Effector memory CD8-positive, alpha-beta T cell (primary cell): Measurements from ENCODE around the gene C1QTNF12.

Experiments used
- ATAC-seq: fragments of 150-1000 bp; cut with Tn5 transposase; replicated peaks from 2 replicates; pipeline ENCODE4 v1.10.0; 2021; ENCODE audit warnings: mild to moderate bottlenecking, moderate library complexity
- DNase-seq, 3 experiments: peaks; one replicate each; pipeline ENCODE4 v3.0.0; 2021
- H3K27ac Mint-ChIP-seq, 2 donors: one replicate each; pipeline ENCODE4 v1.8.0; 2022; ENCODE audit warnings: mild to moderate bottlenecking in 2 of 2, mixed read lengths in 2 of 2, moderate library complexity in 2 of 2
- H3K27me3 Mint-ChIP-seq, 2 donors: one replicate each; pipeline ENCODE4 v1.8.0; 2022; ENCODE audit warnings: mixed read lengths in 2 of 2
- H3K36me3 Mint-ChIP-seq: one replicate; pipeline ENCODE4 v1.8.0; 2022; ENCODE audit warnings: mild to moderate bottlenecking, moderate library complexity, mixed read lengths; ENCODE audit not compliant: insufficient read depth
- H3K4me1 Mint-ChIP-seq, 2 donors: one replicate each; pipeline ENCODE4 v1.8.0; 2022; ENCODE audit warnings: low read depth in 2 of 2, mixed read lengths in 2 of 2
- H3K4me3 Mint-ChIP-seq, 2 donors: one replicate each; pipeline ENCODE4 v1.8.0; 2022; ENCODE audit warnings: mild to moderate bottlenecking in 2 of 2, mixed read lengths in 2 of 2, moderate library complexity in 2 of 2
- H3K9me3 Mint-ChIP-seq, 2 donors: one replicate each; pipeline ENCODE4 v1.8.0; 2022; ENCODE audit warnings: mixed read lengths in 2 of 2

C1QTNF12 gene

DNA sequence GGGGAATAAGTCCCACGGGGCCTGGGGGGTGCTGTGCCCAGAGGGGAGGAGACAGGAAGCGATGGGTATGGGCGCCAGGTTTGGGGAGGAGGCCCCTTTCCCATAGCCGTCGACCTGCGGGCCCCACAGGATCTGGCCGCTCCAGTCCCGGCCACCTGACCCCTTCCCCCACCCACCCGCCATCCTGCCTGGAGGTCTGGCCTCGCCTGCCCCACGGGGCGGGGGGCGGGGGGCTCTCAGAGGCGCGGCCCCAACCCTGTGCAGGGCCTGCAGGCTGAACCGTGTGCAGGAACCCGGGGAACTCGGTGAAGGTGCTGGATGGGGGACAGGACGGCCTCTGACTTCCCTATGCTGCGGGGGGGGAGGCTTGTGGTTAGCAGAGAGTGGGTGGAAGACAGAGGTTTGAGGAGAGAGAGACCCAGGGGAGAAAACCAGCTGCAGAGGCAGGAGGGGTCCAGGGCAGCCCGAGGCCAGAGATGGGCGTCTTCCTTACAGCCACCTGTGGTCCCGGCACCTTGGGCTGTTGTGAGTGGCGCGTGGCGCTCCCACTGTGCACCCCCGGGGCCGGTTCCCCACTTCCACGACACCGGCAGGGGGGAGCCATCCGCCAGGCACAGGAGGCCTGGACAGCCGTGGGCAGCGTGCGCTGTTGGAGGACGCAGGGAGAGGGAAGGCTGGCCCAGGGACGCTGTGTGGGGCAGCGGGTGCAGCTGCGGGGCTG is 37.6 kb downstream of the C1QTNF12 start:
- Mint-ChIP-seq H3K36me3 (peaks cover 29% of the 10 kb centered on the region), H3K9me3 (no peaks in the 10 kb centered on the region), H3K4me1 (peaks cover 14 to 24% of the 10 kb centered on the region in 2 donors), H3K27ac (peak overlapping the region; percentile 90 to 96), H3K27me3 (no peaks in the 10 kb centered on the region), H3K4me3 (peak overlapping the region; percentile 82 to 86)
- DNase-seq (peak in 2 of 3 experiments; percentile 44 to 48), ATAC-seq (peak; percentile 25)

DNA sequence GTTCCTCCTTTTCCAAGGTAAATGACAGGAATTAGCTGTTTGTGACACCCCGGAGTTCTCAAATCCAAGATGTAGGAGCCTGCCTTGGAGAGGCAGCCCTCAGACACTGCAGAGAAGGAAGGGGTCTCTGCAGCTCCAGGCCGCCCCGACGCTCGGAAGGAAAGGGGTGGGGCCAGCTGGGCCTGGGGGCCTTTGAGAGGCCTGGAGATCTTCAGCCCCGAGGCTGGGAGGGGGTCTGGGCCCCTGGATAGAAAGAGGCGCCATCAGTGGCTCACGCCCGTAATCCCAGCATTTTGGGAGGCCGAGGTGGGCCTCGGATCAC is 39.0 kb downstream of the C1QTNF12 start:
- H3K36me3 Mint-ChIP-seq = peaks cover 18% of the 10 kb centered on the region
- H3K9me3 Mint-ChIP-seq = no peaks in the 10 kb centered on the region
- no peaks in the 10 kb centered on the region for H3K27me3 Mint-ChIP-seq
- DNase-seq (no peak), ATAC-seq (no peak)
- peak overlapping the region; percentile 82 to 86 for H3K4me3 Mint-ChIP-seq
- H3K4me1 Mint-ChIP-seq = peaks cover 14 to 24% of the 10 kb centered on the region in 2 donors
- peak overlapping the region; percentile 90 to 96 for H3K27ac Mint-ChIP-seq

DNA sequence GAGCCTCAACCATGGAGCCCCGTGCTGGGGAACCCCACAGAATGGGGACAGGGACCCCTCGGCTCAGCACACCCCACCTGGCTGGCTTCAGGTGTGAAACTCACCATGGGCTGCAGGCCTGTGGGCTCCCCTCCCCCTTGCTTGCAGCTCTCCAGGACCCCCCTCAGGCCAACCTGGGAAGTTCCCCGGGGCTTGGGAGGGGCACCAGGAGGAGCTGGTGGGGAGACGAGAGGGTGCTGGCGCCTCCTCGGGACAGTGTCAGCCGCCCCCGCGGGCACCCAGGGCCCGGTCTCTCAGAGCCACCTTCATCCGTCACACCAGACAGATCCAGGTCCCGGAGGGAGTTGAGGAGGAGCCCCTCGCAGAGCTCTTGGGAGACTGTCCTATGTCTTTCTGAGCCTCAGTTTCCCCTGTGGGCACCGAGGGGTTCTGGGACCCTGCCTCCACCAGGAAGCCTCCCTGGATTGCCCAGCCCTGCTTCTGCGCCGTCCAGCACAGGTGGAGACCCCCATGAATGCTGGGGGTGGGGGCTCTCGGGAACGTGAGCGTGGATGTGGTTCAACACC is 39.5 kb downstream of the C1QTNF12 start:
- H3K9me3 Mint-ChIP-seq = no peaks in the 10 kb centered on the region
- H3K4me1 Mint-ChIP-seq = peaks cover 14 to 21% of the 10 kb centered on the region in 2 donors
- H3K27ac Mint-ChIP-seq = no peak overlapping the region
- DNase-seq (no peak), ATAC-seq (no peak)
- peak overlapping the region; percentile 67 to 86 for H3K4me3 Mint-ChIP-seq
- no peaks in the 10 kb centered on the region for H3K27me3 Mint-ChIP-seq
- peaks cover 18% of the 10 kb centered on the region for H3K36me3 Mint-ChIP-seq

DNA sequence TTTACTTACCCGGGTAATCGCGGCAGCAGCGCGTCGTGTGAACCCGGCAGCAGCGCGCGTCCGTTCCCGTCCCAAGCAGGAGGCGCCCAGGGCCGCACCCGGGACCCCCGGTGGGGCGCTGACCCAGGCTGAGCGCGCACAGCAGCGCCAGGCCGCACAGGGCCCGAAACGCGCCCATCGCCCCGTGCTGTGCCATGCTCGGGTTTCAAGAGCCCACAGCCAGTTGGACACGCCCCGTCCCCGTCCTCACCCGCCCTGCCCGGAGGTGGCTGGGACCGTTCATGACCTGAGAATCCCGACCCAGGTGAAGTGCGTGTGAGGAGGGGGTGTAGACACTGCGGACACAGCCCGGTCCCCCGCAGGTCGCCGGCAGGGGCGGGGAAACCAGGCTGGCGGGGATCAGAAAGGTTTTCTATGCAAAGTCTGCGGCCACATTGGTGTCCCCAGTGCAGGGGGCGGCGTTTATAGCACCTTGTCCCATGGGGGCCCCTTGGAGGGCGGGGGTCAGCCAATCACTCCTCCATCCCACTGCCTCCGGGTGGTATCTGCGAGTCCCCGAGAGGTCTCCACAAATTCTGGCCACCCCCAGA is 40.1 kb downstream of the C1QTNF12 start, which contains the start of gene TNFRSF18:
Gene TNFRSF18, minus strand, starts transcription at position 217 of the 590 bp plus-strand sequence. Its CDS starts 21 bp downstream, at position 196.
- H3K36me3 Mint-ChIP-seq = peaks cover 18% of the 10 kb centered on the region
- H3K27ac Mint-ChIP-seq = no peak within 1 kb of the TSS
- DNase-seq (no peak), ATAC-seq (no peak)
- H3K4me3 Mint-ChIP-seq = peak within 1 kb of the TSS; percentile 67 to 86
- H3K4me1 Mint-ChIP-seq = peaks cover 14 to 21% of the 10 kb centered on the region in 2 donors
- no peaks in the 10 kb centered on the region for H3K9me3 Mint-ChIP-seq
- H3K27me3 Mint-ChIP-seq = no peaks in the 10 kb centered on the region

DNA sequence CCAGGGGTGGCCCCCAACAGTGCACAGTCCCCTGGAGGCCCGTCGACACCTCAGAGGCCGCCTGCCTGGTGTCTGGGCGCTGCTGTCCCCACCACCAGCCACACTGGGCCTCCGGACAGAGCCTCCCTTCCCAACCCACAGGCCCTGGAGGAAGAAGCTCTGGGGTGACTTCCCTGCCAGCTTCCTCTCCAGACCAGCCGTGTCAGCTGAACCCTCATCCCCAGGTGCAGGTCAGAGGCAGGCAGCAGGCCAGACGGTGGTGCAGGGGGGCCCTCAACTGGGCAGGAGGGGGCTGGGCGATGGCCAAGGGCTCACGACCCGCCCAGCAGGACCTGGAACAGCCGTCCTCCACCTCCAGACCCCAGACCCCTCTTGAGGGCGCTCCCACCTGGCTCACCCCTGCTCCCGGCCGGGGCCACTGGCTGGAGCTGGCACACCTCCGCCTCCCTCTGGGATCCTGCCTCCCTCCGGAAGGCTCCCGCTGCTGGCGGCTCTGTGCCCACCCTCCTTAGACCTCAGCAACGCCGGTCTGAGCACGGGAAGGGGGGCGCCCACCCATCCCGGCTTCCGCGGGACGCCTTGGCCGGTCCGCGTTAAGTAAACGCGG is 40.6 kb downstream of the C1QTNF12 start:
- ATAC-seq (no peak), DNase-seq (no peak)
- Mint-ChIP-seq H3K36me3 (peaks cover 18% of the 10 kb centered on the region), H3K27ac (no peak overlapping the region), H3K9me3 (no peaks in the 10 kb centered on the region), H3K4me3 (peak overlapping the region; percentile 67 to 70), H3K4me1 (peaks cover 14 to 15% of the 10 kb centered on the region in 2 donors), H3K27me3 (no peaks in the 10 kb centered on the region)

DNA sequence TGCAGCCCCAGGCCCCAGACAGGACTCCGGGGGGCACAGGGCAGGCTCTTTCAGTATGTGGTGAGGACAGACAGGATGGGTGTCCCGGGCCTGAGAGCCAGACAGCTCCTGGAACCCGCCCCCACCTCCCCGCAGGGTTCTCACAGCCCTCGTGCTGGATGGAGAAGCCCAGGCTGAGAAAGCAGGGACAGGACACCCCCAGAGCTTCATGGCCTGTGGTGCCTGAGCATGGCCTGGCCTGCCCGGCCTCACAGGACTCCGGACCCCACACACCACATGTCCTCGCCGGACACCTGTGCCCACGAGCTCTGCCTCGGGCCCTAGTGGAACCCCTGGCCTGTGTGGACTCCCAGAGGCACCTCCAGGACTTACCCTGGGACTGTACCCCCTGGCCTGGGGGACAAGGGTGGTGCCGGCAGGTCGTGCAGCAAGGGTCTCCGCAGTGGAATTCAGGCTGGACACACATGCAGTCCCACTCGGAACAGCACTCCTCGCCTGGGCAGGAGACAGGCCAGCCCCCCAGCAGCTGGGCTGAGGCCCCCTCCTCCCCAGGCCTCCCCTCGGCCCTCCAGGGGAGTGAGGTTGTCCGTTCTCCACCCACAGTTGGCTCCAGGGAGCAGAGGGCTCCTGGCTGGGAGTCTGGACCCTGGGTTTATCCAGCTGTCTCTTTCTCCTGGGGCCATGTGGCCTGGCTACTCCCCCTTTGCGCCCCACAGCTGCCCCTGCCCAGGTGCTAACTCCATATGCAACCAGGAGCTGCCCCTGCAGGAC is 41.3 kb downstream of the C1QTNF12 start:
- Mint-ChIP-seq H3K4me3 (peak overlapping the region; percentile 37 to 70), H3K27me3 (no peaks in the 10 kb centered on the region), H3K27ac (no peak overlapping the region), H3K4me1 (peaks cover 18% of the 10 kb centered on the region in 2 donors), H3K9me3 (no peaks in the 10 kb centered on the region), H3K36me3 (peaks cover 18% of the 10 kb centered on the region)
- no peak for DNase-seq
- ATAC-seq = no peak

DNA sequence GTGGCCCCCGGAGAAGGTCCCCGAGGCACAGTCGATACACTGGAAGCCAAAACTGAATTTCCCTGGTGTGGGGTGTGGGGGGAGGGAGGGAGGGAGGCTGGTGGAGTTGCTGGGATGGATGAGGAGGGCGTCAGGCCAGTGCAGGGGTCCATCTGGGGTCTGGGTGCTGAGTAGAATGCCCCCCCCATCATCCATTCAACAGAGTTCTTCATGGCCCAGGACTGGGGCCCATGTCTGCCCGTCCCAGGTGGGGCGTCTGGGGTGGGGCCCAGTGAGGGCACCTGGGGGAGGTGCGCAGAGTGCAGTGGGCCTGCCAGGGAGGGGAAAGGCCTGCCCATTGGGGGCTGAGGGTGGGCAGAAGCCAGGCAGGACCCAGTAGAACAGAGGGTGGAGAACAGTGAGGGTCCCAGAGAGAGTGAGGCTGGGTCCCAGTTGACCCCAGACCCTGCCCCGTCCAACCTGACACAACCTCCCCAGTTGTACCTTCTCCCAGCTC is 42.0 kb downstream of the C1QTNF12 start:
- no peak for DNase-seq
- H3K4me3 Mint-ChIP-seq = no peak overlapping the region
- H3K36me3 Mint-ChIP-seq = peaks cover 18% of the 10 kb centered on the region
- no peak overlapping the region for H3K27ac Mint-ChIP-seq
- peaks cover 17 to 18% of the 10 kb centered on the region in 2 donors for H3K4me1 Mint-ChIP-seq
- no peak for ATAC-seq
- H3K9me3 Mint-ChIP-seq = no peaks in the 10 kb centered on the region
- no peaks in the 10 kb centered on the region for H3K27me3 Mint-ChIP-seq

DNA sequence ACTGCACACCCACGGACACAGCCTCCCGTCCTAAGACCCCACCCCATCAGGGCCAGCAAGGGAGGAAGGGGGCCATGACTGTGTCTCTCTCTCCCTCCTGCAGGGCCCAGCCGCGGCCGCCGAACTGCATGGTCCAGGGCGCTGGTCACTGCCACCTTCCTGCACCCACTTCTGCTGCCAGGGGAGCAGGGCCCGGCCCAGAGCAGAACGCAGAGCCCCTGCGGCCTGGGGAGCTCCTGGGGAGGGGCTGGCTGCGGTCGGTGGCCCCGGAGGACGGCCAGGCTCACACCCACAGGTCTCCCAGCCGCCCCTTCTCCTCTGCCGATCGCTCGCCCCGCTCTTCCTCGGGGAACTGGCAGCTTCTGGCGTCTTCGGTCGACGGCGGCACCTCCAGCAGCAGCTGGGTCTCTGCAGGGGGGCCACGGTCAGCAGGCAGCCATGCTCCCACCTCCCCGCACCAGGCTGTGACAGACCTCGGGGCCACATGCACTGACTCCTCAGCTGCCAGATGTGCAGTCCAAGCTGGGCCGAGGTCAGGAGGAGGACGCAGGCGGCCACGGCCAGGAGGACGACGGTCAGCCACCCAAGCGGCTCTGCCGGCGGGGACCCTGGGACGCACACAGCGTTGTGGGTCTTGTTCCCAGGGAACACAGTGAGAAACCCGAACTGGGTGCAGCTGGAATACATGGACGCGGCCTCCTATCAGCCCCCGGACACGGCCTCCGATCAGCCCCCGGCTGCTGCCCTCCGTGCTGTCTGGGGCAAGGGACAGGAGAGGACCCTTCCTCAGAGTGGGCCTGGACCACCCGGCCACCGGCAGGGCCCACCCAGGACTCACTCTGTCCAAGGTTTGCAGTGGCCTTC is 42.7 kb downstream of the C1QTNF12 start:
- Mint-ChIP-seq H3K36me3 (peaks cover 16% of the 10 kb centered on the region), H3K9me3 (no peaks in the 10 kb centered on the region), H3K27ac (no peak overlapping the region), H3K4me3 (no peak overlapping the region), H3K4me1 (peaks cover 13 to 14% of the 10 kb centered on the region in 2 donors), H3K27me3 (no peaks in the 10 kb centered on the region)
- ATAC-seq = no peak
- no peak for DNase-seq

DNA sequence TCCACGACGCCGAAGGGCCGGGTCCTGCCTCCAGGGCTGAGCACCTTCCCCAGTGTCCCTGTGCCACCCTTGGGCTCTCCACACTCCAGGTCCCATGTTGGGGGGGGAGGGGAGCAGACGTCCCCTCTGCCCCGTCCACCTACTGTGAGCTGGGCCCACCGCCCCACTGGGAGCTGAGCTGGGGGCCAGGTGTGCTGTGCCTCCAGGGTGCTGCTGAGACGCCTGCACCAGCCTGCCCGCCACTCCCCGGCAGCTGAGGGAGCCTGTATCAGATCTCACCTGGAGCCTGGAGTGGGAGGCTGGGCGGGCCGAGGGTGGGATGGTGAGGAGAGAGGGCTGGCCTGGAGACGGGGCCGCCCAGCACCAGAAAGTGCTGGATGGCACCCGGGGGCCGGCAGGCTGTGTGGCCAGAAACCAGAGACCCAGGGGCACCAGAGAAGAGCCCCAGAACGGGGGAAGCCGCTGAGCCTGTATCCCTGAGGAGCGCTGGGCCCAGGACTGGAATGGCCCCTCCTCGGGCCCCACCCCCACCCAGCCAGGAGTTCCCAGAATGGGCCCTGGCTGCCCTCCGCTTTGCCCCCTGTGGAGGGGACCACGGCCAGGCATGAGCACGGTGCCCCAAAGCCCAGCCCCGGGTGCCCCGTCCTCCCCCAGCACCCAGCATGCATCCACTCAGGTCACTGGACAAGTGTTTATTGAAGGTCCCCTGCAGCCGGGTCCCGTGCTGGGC is 43.5 kb downstream of the C1QTNF12 start:
- DNase-seq (no peak), ATAC-seq (no peak)
- H3K36me3 Mint-ChIP-seq = peaks cover 12% of the 10 kb centered on the region
- H3K9me3 Mint-ChIP-seq = no peaks in the 10 kb centered on the region
- no peak overlapping the region for H3K27ac Mint-ChIP-seq
- H3K27me3 Mint-ChIP-seq = no peaks in the 10 kb centered on the region
- H3K4me1 Mint-ChIP-seq = peaks cover 8 to 9% of the 10 kb centered on the region in 2 donors
- no peak overlapping the region for H3K4me3 Mint-ChIP-seq

DNA sequence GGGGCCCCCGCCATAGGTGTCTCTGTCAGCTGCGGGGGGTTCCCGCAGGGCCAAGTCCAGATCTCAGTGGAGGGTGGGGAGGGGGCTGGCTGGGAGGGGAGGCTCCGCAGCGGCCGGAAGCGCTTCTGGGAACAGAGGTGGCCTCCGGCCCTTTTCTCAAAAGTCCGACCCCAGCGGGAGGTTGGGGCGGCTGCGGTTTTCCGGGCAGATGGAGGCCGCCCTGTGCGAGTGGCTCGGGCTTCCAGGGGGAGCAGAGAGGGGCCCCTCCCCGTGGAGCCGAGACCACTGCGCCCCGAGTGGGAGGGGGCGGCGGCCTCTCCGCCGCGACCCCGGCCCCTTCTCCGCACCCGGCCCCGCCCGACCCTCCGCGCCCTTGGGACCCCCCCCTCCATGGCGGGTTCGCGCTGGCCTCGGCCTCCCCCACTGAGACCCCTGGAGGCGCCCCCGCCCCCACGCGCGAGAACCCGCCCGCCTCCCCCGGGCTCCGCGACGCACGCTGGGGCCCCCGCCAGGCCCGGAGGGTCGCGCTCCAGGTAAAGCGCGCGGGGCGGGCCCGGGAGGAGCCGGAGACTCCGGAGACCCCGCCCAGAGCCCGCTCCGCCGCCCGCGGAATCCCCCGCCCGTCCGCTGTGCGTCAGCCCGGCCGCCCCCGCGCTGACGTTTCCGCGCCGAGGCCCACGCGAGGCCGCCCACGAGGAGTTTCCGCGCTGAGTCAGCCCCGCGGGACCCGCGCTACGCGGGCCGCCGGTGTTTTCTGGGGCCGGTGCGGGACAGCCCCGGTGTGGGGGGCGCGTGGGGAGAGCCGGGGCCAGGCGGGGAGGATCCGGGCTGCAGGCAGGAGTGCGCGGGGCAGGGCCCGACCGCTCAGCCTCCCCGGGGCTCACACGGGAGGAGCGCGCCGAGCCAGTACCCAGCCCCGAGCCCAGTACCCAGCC is 45.4 kb downstream of the C1QTNF12 start:
- H3K27ac Mint-ChIP-seq = peak overlapping the region; percentile 76 to 86
- peaks cover 5 to 6% of the 10 kb centered on the region in 2 donors for H3K4me1 Mint-ChIP-seq
- ATAC-seq = peak; percentile 84
- H3K4me3 Mint-ChIP-seq = peak overlapping the region; percentile 45 to 60
- H3K36me3 Mint-ChIP-seq = peaks cover 13% of the 10 kb centered on the region
- peak; percentile 79 to 87 (median 83) for DNase-seq
- no peaks in the 10 kb centered on the region for H3K9me3 Mint-ChIP-seq
- H3K27me3 Mint-ChIP-seq = no peaks in the 10 kb centered on the region
